Ascending aorta (tissue), 2 donors: ENCODE data around the gene RSRP1. TPM values are rescaled to one million over a fixed set of nuclear protein-coding genes. Genes with fewer than 3 reads are reported as not detected.
A peak's percentile ranks its signal among the peaks of the same experiment; 100 is the strongest.

Experiments used
- DNase-seq, 2 donors: peaks; one replicate each; pipeline ENCODE4 v3.0.0-alpha.2; 2019; ENCODE audit warnings: low spot score in 2 of 2
- H3K27ac ChIP-seq, 2 donors: fragments of 200-600 bp; sonication (generic); one replicate each; pipeline ENCODE4 v1.5.1; 2016 to 2017; ENCODE audit warnings: mild to moderate bottlenecking in 1 of 2
- H3K27me3 ChIP-seq: fragments of 200-600 bp; sonication (generic); one replicate; pipeline ENCODE4 v1.5.1; 2017
- H3K36me3 ChIP-seq, 2 donors: fragments of 200-600 bp; sonication (generic); one replicate each; pipeline ENCODE4 v1.5.1; 2016
- H3K4me1 ChIP-seq, 2 donors: fragments of 200-600 bp; sonication (generic); one replicate each; pipeline ENCODE4 v1.5.1; 2016 to 2017; ENCODE audit warnings: mild to moderate bottlenecking in 1 of 2
- H3K4me3 ChIP-seq, 2 donors: fragments of 200-600 bp; sonication (generic); one replicate each; pipeline ENCODE4 v1.5.1; 2016 to 2017; ENCODE audit warnings: mild to moderate bottlenecking in 1 of 2
- H3K9me3 ChIP-seq, 2 donors: fragments of 200-600 bp; sonication (generic); one replicate each; pipeline ENCODE4 v1.5.1; 2016
- intact Hi-C: fragments of 100-400 bp; cut with DNase I; formaldehyde crosslinking; loops from one replicate; pipeline ENCODE4 v1.15.1; 2023
- total RNA-seq: library from RNA; depleted of rRNA; stranded (reverse); fragments of >200 nt; gene quantifications from one replicate; pipeline ENCODE4 v1.1.0, GENCODE V29; 2016
- TF ChIP-seq, protein P1 (sequence below), 3 experiments: fragments of 200-600 bp in 2 of 3; fragments of 450-650 bp in 1 of 3; sonication (generic) in 2 of 3; IDR thresholded peaks; one replicate each; pipeline ENCODE4 v1.5.1; 2016 to 2019; ENCODE audit warnings: antibody characterized with exemption in 3 of 3, mild to moderate bottlenecking in 1 of 3, moderate library complexity in 1 of 3

The RSRP1 gene
- total RNA-seq, 1 donor from 2014 or later, result 126 TPM

DNA sequence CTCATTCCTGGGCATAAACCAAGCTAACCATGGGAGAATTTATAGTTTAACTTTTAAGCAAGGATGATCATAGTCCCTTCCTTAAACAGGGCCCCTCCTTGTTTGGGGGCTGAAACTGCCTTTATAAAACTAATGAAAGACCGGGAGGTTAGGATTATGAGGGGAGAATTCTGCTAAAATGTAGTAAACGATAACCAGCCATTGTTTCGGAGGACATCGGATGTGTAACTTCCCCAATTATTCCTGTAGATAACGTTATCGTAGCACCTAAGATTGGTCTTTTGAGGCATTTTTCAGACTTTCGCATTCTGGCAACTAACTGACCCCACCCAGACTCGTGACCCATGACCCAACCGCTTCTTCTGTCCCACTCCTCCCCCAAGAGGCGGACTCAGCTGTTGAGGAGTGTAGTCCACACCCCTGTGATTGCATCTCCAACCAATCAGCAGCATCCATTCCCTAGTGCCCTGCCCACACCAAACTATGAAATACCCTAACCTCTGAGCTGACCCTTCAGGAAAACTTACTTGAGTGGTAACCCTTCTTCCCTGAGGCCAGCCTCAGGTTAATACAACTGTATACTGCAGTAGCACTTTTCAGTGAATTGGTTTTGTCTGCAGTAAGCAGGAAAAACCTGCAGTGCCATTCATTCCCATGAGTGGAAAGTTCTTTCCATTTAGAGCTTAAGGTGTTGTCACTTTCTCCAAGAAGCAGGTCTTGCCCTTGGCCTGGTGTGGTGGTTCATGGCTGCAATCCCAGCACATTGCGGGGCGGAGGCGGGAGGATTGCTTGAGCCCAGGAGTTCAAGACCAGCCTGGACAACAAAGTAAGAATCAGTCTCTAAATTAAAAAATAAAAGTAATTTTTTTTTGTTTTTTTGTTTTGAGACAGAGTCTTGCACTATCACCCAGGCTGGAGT is 14.1 kb downstream of the RSRP1 start:
- Histone ChIP-seq H3K36me3 (peaks cover 22 to 23% of the 10 kb centered on the region in 2 donors), H3K4me1 (peaks cover 10 to 18% of the 10 kb centered on the region in 2 donors), H3K27me3 (no peaks in the 10 kb centered on the region), H3K4me3 (peak overlapping the region; percentile 92 to 98), H3K9me3 (no peaks in the 10 kb centered on the region), H3K27ac (peak overlapping the region; percentile 81 to 93)
- intact Hi-C loops, result loop anchor here (1.0 to 10.0 kb wide), 4 partner anchors 14 to 672 kb away; partner anchors contain the start of genes RSRP1, SRRM1, STMN1 and TMEM50A
- TF ChIP-seq, protein P1, sequence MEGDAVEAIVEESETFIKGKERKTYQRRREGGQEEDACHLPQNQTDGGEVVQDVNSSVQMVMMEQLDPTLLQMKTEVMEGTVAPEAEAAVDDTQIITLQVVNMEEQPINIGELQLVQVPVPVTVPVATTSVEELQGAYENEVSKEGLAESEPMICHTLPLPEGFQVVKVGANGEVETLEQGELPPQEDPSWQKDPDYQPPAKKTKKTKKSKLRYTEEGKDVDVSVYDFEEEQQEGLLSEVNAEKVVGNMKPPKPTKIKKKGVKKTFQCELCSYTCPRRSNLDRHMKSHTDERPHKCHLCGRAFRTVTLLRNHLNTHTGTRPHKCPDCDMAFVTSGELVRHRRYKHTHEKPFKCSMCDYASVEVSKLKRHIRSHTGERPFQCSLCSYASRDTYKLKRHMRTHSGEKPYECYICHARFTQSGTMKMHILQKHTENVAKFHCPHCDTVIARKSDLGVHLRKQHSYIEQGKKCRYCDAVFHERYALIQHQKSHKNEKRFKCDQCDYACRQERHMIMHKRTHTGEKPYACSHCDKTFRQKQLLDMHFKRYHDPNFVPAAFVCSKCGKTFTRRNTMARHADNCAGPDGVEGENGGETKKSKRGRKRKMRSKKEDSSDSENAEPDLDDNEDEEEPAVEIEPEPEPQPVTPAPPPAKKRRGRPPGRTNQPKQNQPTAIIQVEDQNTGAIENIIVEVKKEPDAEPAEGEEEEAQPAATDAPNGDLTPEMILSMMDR (IDR thresholded peaks at IDR 0.05), result no peak
- peak; percentile 80 to 91 for DNase-seq

DNA sequence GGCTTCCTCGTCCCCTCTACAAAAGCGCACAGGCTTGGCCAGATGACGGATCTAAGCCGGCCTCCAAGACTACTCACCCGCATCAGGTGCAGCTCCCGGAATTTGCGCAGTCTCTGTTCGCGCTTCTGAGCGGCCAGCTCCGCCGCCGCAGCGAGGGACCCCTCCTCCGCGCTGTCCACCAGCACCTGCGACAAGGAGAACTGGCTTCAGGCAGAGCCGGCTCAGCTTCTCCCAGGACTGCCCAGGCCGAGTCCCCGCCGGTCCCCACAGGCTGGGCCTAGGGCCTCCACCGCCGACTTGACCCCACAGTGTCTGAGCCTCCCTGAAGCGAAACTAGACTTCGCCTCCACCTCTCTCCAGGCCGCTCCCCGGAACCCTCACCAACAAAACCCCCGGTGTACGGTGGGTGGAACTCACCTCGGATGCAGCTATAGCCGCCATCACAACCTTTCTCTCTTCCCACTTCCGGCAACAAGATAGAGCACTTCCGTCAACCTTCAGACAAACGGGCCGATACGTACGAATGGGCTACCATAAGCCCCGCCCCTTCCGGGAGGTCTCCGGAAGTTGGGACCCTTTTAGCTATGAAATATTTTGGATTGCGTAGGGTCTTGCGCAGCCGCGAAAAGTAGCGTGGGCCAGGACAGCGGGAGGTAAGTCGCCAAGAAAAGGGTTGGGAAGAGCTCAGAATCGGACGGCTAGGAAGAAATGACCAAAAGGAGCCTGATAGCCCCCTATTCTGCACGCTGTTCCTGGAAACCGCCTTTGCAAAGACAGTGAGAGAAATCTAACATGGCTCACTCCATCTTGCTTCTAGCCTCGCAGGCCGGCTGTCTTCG is 15.0 kb downstream of the RSRP1 start, which contains the start of gene SYF2:
SYF2 (minus strand) TSS at position 476 of the 839 bp plus-strand sequence; CDS start at position 441, 35 bp downstream.
- peak; percentile 75 to 96 for DNase-seq
- H3K27me3 ChIP-seq, result no peaks in the 10 kb centered on the region
- TF ChIP-seq, protein P1 (IDR thresholded peaks at IDR 0.05), result no peak
- H3K4me3 ChIP-seq, result peak within 1 kb of the TSS; percentile 92 to 98
- intact Hi-C loops, result loop anchor here (1.0 to 10.0 kb wide), 4 partner anchors 15 to 673 kb away; partner anchors contain the start of genes RSRP1, SRRM1, STMN1 and TMEM50A
- peaks cover 31 to 32% of the 10 kb centered on the region in 2 donors for H3K36me3 ChIP-seq
- H3K4me1 ChIP-seq, result peaks cover 10 to 18% of the 10 kb centered on the region in 2 donors
- H3K27ac ChIP-seq, result peak within 1 kb of the TSS; percentile 81 to 93
- H3K9me3 ChIP-seq, result no peaks in the 10 kb centered on the region

DNA sequence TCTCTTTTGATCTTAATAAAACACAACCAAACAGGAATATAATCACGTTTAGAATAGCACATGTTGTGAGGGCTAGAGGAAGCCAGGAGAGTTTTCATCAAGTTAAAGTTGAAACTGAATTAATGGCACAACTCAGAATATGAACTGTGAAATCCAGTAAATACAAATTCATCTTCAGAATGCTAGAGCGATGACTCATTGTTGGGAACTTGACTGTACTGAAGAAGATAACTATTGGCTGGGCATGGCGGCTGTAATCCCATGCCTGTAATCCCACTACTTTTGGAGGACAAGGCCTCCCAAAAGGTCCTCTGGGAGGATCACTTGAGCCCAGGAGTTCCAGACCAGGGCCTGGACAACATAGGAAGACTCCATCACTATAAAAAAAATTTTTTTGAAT is 23.8 kb downstream of the RSRP1 start:
- Histone ChIP-seq H3K27ac (no peak overlapping the region), H3K9me3 (no peaks in the 10 kb centered on the region), H3K36me3 (peaks cover 75 to 85% of the 10 kb centered on the region in 2 donors), H3K27me3 (no peaks in the 10 kb centered on the region), H3K4me3 (no peak overlapping the region), H3K4me1 (no peaks in the 10 kb centered on the region)
- TF ChIP-seq, protein P1 (IDR thresholded peaks at IDR 0.05), result no peak
- intact Hi-C loops, result no loop called here
- no peak for DNase-seq

DNA sequence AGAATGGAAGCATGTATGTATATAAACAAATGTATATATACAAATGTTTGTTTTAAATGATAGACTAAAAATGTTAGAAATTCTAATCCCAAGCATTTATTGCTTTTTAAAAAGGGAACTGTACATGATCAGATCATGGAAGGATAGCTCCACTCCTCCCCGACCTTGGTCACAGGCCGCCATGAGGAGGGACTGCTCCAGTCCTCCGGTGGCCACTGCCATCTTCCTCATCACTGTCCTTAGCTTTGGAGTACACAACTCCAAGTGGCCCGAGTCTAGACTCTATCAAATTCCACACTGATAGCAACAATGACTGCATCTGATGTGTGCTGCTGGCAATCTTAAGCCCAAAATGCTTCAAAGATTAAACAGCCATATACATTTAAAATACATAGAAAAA is 24.6 kb downstream of the RSRP1 start:
- intact Hi-C loops, result no loop called here
- H3K27me3 ChIP-seq, result no peaks in the 10 kb centered on the region
- TF ChIP-seq, protein P1 (IDR thresholded peaks at IDR 0.05), result no peak
- H3K36me3 ChIP-seq, result peaks cover 66 to 77% of the 10 kb centered on the region in 2 donors
- H3K4me1 ChIP-seq, result no peaks in the 10 kb centered on the region
- DNase-seq, result no peak
- H3K4me3 ChIP-seq, result no peak overlapping the region
- H3K27ac ChIP-seq, result no peak overlapping the region
- no peaks in the 10 kb centered on the region for H3K9me3 ChIP-seq

DNA sequence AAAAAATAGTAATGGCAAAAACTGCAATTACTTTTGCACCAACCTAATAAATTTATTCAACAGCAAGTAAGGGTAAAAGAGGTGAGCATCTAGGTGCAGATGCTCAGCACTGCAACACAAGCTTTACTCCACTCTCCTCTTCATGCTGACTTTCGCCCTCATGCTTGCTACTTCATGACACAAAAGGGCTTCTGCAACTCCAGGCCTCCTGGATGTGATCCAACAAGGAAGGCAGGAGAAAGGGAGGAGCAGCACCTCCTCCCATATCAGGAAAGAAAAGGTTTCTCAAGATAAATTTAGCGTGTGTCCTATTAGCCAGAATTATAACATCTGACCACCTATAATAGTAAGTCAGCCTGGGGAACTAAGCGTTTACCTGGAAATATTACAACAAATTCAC is 26.6 kb downstream of the RSRP1 start:
- TF ChIP-seq, protein P1 (IDR thresholded peaks at IDR 0.05), result no peak
- intact Hi-C loops, result no loop called here
- peak in 1 of 2 donors; percentile 52 for DNase-seq
- no peaks in the 10 kb centered on the region for H3K4me1 ChIP-seq
- no peak overlapping the region for H3K27ac ChIP-seq
- peaks cover 48 to 57% of the 10 kb centered on the region in 2 donors for H3K36me3 ChIP-seq
- no peaks in the 10 kb centered on the region for H3K27me3 ChIP-seq
- H3K4me3 ChIP-seq, result no peak overlapping the region
- H3K9me3 ChIP-seq, result no peaks in the 10 kb centered on the region
